OCI-LY3 (cell line): ENCODE results near the gene CYYR1.
"Not testable (repeated sequence)": the region's sequence is repeated elsewhere in the genome, so short reads cannot be mapped to it uniquely, and the experiment has no call there.

Experiments used
- CTCF ChIP-seq: fragments of 200-600, 300-600 bp; sonication (generic); IDR thresholded peaks from 2 replicates; pipeline ENCODE4 v1.5.1; 2014; ENCODE audit warnings: antibody characterized with exemption, low read length, low read depth
- EZH2phosphoT487 ChIP-seq: fragments of 200-600 bp; shearing (Covaris generic); IDR thresholded peaks from 2 replicates; pipeline ENCODE4 v1.6.1; 2018; ENCODE audit warnings: antibody characterized with exemption, mixed run types, low read depth

- TF ChIP-seq EZH2phosphoT487, CTCF: not testable (repeated sequence)
Measured at GRCh38 chr21:26458854-26459253, 114.2 kb downstream of the CYYR1 start.
